Muscle layer of duodenum (tissue), 2 donors: ENCODE results near the gene CREB3L4.
"Not testable (repeated sequence)": the region's sequence is repeated elsewhere in the genome, so short reads cannot be mapped to it uniquely, and the experiment has no call there.

Source experiments
- H3K27ac ChIP-seq: one replicate; pipeline ENCODE4 v1.7.0; 2013; ENCODE audit warnings: mild to moderate bottlenecking, low read length
- H3K27me3 ChIP-seq: one replicate; pipeline ENCODE4 v1.7.0; 2013; ENCODE audit warnings: low read depth, mild to moderate bottlenecking, control low read depth, low read length
- H3K36me3 ChIP-seq, 2 donors: one replicate each; pipeline ENCODE4 v1.7.0; 2013; ENCODE audit warnings: low read length in 2 of 2, control low read depth in 1 of 2, mild to moderate bottlenecking in 1 of 2; ENCODE audit not compliant: insufficient read depth in 2 of 2, control insufficient read depth in 1 of 2
- H3K4me1 ChIP-seq, 2 donors: one replicate each; pipeline ENCODE4 v1.7.0; 2013; ENCODE audit warnings: low read length in 2 of 2, mild to moderate bottlenecking in 2 of 2, control low read depth in 1 of 2, moderate library complexity in 1 of 2; ENCODE audit not compliant: insufficient read depth in 2 of 2, control insufficient read depth in 1 of 2
- H3K4me3 ChIP-seq, 2 donors: one replicate each; pipeline ENCODE4 v1.7.0; 2013; ENCODE audit warnings: low read length in 2 of 2, low read depth in 1 of 2, mild to moderate bottlenecking in 1 of 2
- H3K9me3 ChIP-seq, 2 donors: one replicate each; pipeline ENCODE4 v1.7.0; 2013; ENCODE audit warnings: low read length in 2 of 2, control low read depth in 1 of 2, mild to moderate bottlenecking in 1 of 2; ENCODE audit not compliant: control insufficient read depth in 1 of 2
- donor health status: healthy.

CREB3L4 gene

DNA sequence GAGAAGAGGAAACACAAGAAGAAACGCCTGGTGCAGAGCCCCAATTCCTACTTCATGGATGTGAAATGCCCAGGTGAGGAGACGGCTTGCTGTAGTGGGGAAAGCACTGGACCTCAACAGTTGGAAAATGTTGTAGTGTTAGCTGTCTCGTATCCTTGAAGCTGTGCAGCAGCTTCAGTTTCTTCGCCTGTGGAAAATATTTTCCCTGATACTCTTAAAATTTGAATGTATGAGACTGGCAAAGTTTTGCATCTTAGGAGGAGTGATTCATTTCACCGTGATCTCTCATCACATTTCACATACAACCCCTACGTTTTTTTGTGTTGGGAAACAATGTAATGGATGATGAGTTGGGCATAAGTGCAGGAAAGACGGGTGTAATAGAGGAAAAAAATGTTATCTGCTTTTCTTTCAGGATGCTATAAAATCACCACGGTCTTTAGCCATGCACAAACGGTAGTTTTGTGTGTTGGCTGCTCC lies 23.5 kb downstream of the CREB3L4 start:
- Histone ChIP-seq H3K4me1 (peaks cover 16 to 38% of the 10 kb centered on the region in 2 donors), H3K9me3 (no peaks in the 10 kb centered on the region), H3K36me3 (peaks cover 20 to 26% of the 10 kb centered on the region in 2 donors), H3K4me3 (peak overlapping the region; percentile 94 to 96), H3K27me3 (no peaks in the 10 kb centered on the region), H3K27ac (peak overlapping the region; percentile 97)

DNA sequence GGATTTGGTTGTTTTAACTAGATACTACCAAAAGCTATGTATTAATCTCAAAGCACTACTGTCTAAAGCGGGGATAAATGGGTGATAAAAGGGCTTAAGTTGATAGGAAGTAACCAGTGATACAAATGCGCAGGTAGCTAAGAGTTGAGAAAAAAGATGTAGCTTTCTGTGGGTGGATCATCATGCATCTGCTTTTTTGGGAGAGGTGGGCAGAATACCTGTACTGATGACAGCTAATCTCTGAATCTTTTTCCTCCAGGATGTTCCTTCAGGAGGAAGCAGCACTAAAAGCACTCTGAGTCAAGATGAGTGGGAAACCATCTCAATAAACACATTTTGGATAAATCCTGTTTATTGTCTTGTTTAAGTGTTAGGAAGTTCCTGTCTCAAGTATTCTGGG lies 24.1 kb downstream of the CREB3L4 start:
- Histone ChIP-seq H3K27me3 (no peaks in the 10 kb centered on the region), H3K36me3 (peaks cover 20 to 26% of the 10 kb centered on the region in 2 donors), H3K4me3 (peak overlapping the region; percentile 94 to 96), H3K9me3 (no peaks in the 10 kb centered on the region), H3K27ac (peak overlapping the region; percentile 97), H3K4me1 (peaks cover 16 to 38% of the 10 kb centered on the region in 2 donors)

DNA sequence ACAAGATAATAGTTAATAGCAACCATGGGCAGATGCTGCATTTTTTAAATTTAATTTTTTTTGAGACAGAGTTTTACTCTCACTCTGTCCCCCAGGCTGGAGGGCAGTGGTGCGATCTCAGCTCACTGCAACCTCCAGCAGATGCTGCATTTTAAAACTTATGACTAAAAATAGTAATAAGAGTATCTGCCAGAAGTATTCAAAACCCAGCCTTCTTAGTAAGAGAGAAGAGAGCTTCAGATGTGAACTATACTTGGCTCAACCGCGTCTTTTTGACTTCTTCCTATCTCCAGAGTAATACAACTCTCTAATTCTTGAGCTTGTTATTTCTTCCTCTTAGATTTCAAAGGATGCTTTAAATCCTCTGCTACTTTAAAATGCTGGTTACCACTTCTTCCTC lies 27.5 kb downstream of the CREB3L4 start:
- Histone ChIP-seq H3K27ac (no peak overlapping the region), H3K9me3 (no peaks in the 10 kb centered on the region), H3K27me3 (no peaks in the 10 kb centered on the region), H3K36me3 (peaks cover 20 to 26% of the 10 kb centered on the region in 2 donors), H3K4me1 (peaks cover 16 to 34% of the 10 kb centered on the region in 2 donors), H3K4me3 (no peak overlapping the region)

DNA sequence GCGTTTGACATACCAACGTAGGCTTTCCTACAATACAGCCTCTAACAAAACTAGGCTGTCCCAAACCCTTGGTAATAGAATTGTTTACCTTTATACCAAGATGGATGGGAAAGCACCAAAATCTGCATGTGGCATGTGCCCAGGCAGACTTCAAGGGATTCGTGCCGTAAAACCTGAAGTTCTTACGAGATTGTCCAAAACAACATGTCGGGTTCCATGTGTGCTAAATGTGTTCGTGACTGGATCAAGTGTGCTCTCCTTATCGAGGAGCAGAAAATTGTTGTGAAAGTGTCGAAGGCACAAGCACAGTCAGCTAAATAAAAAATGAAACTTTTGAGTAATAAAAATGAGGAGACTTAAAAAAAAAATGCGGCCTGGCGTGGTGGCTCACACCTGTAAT lies 27.9 kb downstream of the CREB3L4 start:
- H3K9me3 ChIP-seq, result no peaks in the 10 kb centered on the region
- H3K4me1 ChIP-seq, result peaks cover 16 to 34% of the 10 kb centered on the region in 2 donors
- no peaks in the 10 kb centered on the region for H3K27me3 ChIP-seq
- no peak overlapping the region for H3K4me3 ChIP-seq
- no peak overlapping the region for H3K27ac ChIP-seq
- H3K36me3 ChIP-seq, result peaks cover 20 to 26% of the 10 kb centered on the region in 2 donors

DNA sequence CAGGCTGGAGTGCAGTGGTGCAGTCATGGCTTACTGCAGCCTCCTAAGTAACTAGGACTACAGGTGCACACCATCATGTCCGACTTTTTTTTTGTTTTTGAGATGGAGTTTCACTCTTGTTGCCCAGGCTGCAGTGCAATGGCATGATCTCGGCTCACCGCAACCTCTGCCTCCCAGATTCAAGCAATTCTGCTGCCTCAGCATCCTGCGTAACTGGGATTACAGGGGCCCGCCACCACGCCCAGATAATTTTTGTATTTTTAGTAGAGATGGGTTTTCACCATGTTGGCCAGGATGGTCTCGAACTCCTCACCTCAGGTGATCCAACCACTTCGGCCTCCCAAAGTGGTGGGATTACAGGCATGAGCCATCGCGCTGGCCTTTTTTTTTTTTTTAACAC lies 29.2 kb downstream of the CREB3L4 start:
- peaks cover 17 to 24% of the 10 kb centered on the region in 2 donors for H3K36me3 ChIP-seq
- H3K27ac ChIP-seq, H3K27me3 ChIP-seq, H3K9me3 ChIP-seq, H3K4me3 ChIP-seq: not testable (repeated sequence)
- H3K4me1 ChIP-seq, result peaks cover 10 to 28% of the 10 kb centered on the region in 2 donors

DNA sequence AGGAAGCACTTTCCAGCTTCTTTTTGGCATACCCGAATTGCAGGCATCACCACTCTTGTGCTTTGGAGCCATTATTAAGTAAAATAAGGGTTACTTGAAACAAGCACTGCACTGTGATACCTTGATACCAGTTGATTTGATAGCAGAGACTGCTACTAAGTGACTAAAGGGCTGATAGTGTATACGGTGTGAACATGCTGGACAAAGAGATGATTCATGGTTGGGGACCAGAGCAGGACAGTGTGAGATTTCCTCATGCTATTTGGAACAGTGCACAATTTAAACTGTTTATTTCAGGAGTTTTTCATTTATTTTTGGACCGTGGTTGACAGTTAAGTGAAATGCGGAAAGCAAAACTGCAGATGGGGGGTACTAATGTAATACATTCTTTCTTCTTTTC lies 32.7 kb downstream of the CREB3L4 start:
- Histone ChIP-seq H3K27me3 (no peaks in the 10 kb centered on the region), H3K27ac (no peak overlapping the region), H3K9me3 (no peaks in the 10 kb centered on the region), H3K36me3 (peaks cover 0 to 4% of the 10 kb centered on the region in 2 donors), H3K4me3 (no peak overlapping the region), H3K4me1 (peaks cover 0 to 3% of the 10 kb centered on the region in 2 donors)

DNA sequence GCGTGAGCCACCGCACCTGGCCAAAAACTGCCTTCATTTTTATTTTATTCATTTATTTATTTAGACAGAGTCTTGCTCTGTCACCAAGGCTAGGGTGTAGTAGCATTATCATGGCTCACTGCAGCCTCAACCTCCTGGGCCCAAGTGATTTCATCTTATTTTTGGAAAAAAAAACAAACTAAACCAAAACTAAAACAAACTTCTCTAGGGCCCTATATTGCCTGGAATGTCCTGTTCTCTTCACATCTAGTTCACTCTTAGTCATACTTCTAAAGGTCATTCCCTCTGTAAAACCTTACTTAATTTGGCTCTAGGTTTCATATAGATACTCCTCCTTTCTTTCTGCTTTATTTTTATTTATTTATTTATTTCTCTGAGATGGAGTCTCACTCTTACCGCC lies 38.4 kb downstream of the CREB3L4 start:
- Histone ChIP-seq H3K4me3 (no peak overlapping the region), H3K9me3 (no peaks in the 10 kb centered on the region), H3K27me3 (no peaks in the 10 kb centered on the region), H3K4me1 (no peaks in the 10 kb centered on the region), H3K27ac (no peak overlapping the region), H3K36me3 (no peaks in the 10 kb centered on the region)

DNA sequence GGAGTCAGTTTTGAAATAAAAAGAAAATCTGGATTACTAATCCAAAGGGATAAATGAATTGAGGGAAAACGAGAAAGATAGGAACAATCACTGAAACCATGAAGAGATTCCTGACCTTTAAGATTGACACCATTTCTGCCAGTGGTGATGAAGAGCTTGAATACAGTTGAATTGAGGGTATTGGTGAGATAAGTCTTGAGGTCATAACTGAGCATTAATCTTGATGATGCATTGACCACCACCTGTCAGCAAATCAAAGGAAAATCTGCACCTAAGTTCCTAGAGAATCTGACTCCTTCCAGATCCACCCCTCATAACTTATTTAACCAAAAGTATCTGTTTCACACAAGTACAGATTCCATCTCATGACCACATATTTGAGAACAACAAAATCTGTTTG lies 44.4 kb downstream of the CREB3L4 start:
- Histone ChIP-seq H3K9me3 (no peaks in the 10 kb centered on the region), H3K4me1 (no peaks in the 10 kb centered on the region), H3K27ac (no peak overlapping the region), H3K4me3 (no peak overlapping the region), H3K36me3 (no peaks in the 10 kb centered on the region), H3K27me3 (no peaks in the 10 kb centered on the region)

DNA sequence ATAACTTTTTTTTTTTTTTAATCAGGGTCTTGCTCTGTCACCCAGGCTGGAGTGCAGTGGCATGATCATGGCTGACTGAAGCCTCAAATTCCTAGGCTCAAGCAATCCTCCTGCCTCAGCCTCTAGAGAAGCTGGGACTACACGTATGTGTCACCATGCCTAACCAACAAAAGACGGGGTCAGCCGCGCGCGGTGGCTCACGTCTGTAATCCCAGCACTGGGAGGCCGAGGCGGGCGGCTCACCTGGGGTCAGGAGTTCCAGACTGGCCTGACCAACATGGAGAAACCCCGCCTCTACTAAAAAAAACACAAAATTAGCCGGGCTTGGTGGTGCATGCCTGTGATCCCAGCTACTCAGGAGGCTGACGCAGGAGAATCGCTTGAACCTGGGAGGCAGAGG lies 44.8 kb downstream of the CREB3L4 start:
- not testable (repeated sequence) for H3K9me3 ChIP-seq, H3K4me3 ChIP-seq, H3K4me1 ChIP-seq, H3K36me3 ChIP-seq, H3K27me3 ChIP-seq, H3K27ac ChIP-seq

DNA sequence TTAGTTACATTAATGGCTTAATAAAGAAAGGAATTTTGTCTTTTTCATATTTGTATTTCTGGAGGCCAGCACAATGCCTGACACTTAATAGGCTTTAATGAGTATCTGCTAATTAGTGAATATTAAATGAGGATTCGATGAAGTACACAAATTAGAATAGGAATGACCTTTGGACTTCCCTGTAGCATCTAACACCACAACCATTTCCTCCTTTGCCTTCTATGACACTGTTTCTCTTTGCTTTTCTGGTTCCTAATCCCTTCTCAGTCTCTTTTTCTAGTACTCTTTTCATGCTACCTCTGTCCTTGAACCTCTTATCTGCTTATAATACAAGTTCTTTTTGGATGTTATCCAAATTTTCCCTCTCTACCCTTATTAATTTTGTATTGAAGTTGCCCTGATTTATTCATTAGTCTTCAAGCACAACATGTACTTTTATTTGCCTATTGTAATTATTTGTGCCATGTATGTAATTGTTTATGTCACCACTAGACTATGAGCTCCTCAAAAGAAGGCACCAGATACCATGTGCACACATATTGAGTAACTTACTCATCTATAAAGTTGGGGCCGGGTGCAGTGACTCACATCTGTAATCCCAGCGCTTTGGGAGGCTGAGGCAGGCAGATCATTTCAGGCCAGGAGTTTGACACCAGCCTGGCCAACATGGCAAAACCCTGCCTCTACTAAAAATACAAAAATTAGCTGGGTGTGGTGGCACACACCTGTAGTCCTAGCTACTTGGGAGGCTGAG lies 46.6 kb downstream of the CREB3L4 start:
- Histone ChIP-seq H3K4me1 (no peaks in the 10 kb centered on the region), H3K36me3 (no peaks in the 10 kb centered on the region), H3K27me3 (no peaks in the 10 kb centered on the region), H3K27ac (no peak overlapping the region), H3K4me3 (no peak overlapping the region), H3K9me3 (no peaks in the 10 kb centered on the region)

DNA sequence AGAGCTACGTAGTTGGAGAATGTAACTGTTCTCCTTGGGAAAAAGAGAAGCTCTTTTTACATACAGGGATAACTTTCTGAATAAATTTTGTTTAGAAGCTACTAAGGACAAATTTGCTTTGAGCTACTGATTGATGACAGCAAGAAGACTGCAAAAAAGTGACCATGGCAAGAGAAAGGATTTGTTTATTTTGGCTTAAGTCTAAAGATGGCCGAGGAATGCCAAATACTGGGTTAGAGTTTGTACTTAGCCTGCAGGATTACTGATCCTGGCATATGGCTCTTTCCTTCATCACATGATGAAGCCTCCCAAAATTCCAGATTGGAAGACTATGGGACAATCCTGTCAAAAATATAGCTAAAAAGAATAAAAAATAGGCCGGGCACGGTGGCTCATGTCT lies 51.6 kb downstream of the CREB3L4 start:
- no peaks in the 10 kb centered on the region for H3K9me3 ChIP-seq
- H3K4me1 ChIP-seq, result no peaks in the 10 kb centered on the region
- no peaks in the 10 kb centered on the region for H3K36me3 ChIP-seq
- H3K27me3 ChIP-seq, result no peaks in the 10 kb centered on the region
- H3K27ac ChIP-seq, result no peak overlapping the region
- no peak overlapping the region for H3K4me3 ChIP-seq

DNA sequence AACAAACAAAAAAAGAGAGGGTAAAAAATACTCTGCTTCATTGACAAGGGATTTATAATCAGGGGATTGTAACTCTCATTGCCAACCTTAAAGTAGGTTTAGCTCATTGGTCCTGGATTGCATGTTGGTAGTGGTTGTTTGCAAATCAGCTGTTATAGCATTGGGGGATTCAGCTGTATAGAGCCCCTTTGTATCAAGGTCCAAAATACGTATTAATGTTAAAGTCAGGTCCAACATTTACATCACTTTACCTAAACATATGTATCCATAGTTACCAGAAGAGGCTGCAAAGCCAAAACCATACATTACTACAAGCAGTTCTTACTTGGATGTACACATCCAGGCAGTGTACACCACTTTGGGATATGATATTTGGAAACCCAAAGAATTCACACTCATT lies 52.2 kb downstream of the CREB3L4 start:
- Histone ChIP-seq H3K27ac (no peak overlapping the region), H3K36me3 (no peaks in the 10 kb centered on the region), H3K4me3 (no peak overlapping the region), H3K27me3 (no peaks in the 10 kb centered on the region), H3K9me3 (no peaks in the 10 kb centered on the region), H3K4me1 (no peaks in the 10 kb centered on the region)
